Vagina (tissue), 2 donors: ENCODE data around the gene SLC36A2. TPM values are rescaled to one million over a fixed set of nuclear protein-coding genes. Genes with fewer than 3 reads are reported as not detected.

Experiments
- DNase-seq, 2 donors: peaks; one replicate each; pipeline ENCODE4 v3.0.0-alpha.2; 2017; ENCODE audit errors: extremely low spot score in 2 of 2
- H3K27ac ChIP-seq: fragments of 200-600 bp; sonication (generic); one replicate; pipeline ENCODE4 v1.5.1; 2019
- H3K27me3 ChIP-seq: fragments of 200-600 bp; sonication (generic); one replicate; pipeline ENCODE4 v1.5.1; 2019
- H3K36me3 ChIP-seq, 2 donors: fragments of 200-600 bp; sonication (generic); one replicate each; pipeline ENCODE4 v1.5.1; 2017 to 2019
- H3K4me1 ChIP-seq: fragments of 200-600 bp; sonication (generic); one replicate; pipeline ENCODE4 v1.5.1; 2019
- H3K4me3 ChIP-seq, 2 donors: fragments of 200-600 bp; sonication (generic); 1 replicate in 1 of 2; 2 replicates in 1 of 2; pipeline ENCODE4 v1.5.1; 2016 to 2019
- H3K9me3 ChIP-seq: fragments of 200-600 bp; sonication (generic); one replicate; pipeline ENCODE4 v1.5.1; 2019
- CTCF ChIP-seq, 3 experiments: fragments of 450-650 bp in 2 of 3; fragments of 200-600 bp in 1 of 3; sonication (generic) in 1 of 3; IDR thresholded peaks; one replicate each; pipeline ENCODE4 v1.5.1; 2017 to 2019; ENCODE audit warnings: antibody characterized with exemption in 3 of 3, mild to moderate bottlenecking in 2 of 3, moderate library complexity in 2 of 3
- POLR2A ChIP-seq, 2 donors: fragments of 450-650 bp; IDR thresholded peaks; one replicate each; pipeline ENCODE4 v1.6.1; 2017; ENCODE audit warnings: antibody characterized with exemption in 2 of 2, mild to moderate bottlenecking in 2 of 2, moderate library complexity in 2 of 2
- POLR2AphosphoS5 ChIP-seq, 2 donors: sonication (generic); formaldehyde crosslinking; IDR thresholded peaks; one replicate each; pipeline ENCODE4 v1.9.0; 2017; ENCODE audit warnings: antibody characterized with exemption in 2 of 2, mild to moderate bottlenecking in 2 of 2, low read depth in 1 of 2; ENCODE audit not compliant: insufficient read depth in 1 of 2
- intact Hi-C: fragments of 100-400 bp; cut with DNase I; formaldehyde crosslinking; loops from one replicate; pipeline ENCODE4 v1.15.1; 2023
- total RNA-seq: library from RNA; depleted of rRNA; stranded (reverse); fragments of >200 nt; gene quantifications from one replicate; pipeline ENCODE4 v1.2.3, GENCODE V29; 2016

SLC36A2 gene
- total RNA-seq: not detected

DNA sequence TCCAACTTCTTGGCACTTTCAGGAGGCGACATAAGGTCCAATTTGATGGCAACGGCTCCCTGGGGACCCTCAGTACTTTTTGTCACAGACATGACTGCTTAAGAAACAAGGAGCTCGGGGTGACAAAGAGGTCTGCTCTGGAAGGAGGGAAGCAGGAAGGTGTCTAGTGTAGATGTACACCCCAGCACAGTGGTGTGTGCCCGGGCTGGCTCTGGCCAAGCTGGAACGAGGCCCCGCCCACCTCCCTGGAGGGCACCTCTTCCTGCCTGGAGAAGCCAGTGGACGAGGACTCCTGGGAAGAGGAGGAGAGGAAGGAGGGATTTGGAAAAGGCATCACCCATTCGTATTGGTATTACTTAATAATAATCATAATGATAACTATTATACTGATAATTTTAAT, at the start of gene SLC36A2:
TSS of gene SLC36A2 (minus strand) at position 191 of the 400 bp plus-strand sequence. CDS start at position 92, 99 bp downstream.
- Histone ChIP-seq H3K4me1 (no peaks in the 10 kb centered on the region), H3K27ac (no peak within 1 kb of the TSS), H3K27me3 (no peaks in the 10 kb centered on the region), H3K9me3 (no peaks in the 10 kb centered on the region), H3K36me3 (no peaks in the 10 kb centered on the region), H3K4me3 (no peak within 1 kb of the TSS)
- DNase-seq: no peak
- TF ChIP-seq CTCF (IDR thresholded peaks at IDR 0.05) (no peak), POLR2AphosphoS5 (IDR thresholded peaks at IDR 0.05; ENCODE audit: insufficient read depth in 1 of 2, low read depth in 1 of 2) (no peak), POLR2A (IDR thresholded peaks at IDR 0.05) (no peak)
- intact Hi-C loops: no loop called here

GRCh38 chr5:151388960-151389359, 41.6 kb upstream of the SLC36A2 start:
- intact Hi-C loops: no loop called here
- TF ChIP-seq CTCF (IDR thresholded peaks at IDR 0.05) (no peak), POLR2A (IDR thresholded peaks at IDR 0.05) (no peak)
- H3K4me1 ChIP-seq: no peaks in the 10 kb centered on the region
- no peaks in the 10 kb centered on the region for H3K36me3 ChIP-seq
- no peak overlapping the region for H3K27ac ChIP-seq
- H3K4me3 ChIP-seq: no peak overlapping the region
- no peaks in the 10 kb centered on the region for H3K9me3 ChIP-seq
- H3K27me3 ChIP-seq: no peaks in the 10 kb centered on the region
- no peak for DNase-seq

DNA sequence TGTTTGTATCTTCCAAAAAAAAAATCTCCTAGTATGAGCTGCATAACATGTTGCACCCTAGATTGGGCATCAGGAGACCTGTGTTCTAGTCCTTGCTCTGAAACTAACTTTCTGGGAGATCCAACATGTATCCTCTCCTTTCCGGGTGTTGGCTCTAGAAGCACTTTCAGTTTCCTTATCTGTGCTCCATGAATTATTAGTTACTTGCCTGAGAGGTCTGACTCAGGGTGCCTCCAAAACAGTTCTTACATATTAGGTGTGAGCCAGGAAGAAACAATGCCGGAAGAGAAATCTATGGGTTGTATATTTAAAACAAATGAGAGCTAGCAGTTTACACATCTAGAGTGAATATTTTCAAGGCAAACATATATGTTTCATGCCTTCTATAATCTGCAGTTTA, 36.7 kb upstream of the SLC36A2 start:
- intact Hi-C loops: no loop called here
- Histone ChIP-seq H3K4me3 (no peak overlapping the region), H3K27me3 (no peaks in the 10 kb centered on the region), H3K9me3 (no peaks in the 10 kb centered on the region), H3K4me1 (no peaks in the 10 kb centered on the region), H3K36me3 (no peaks in the 10 kb centered on the region), H3K27ac (no peak overlapping the region)
- DNase-seq: no peak
- TF ChIP-seq CTCF (IDR thresholded peaks at IDR 0.05): no peak
- no peak for TF ChIP-seq POLR2A (IDR thresholded peaks at IDR 0.05)
- no peak for TF ChIP-seq POLR2AphosphoS5 (IDR thresholded peaks at IDR 0.05; ENCODE audit: insufficient read depth in 1 of 2, low read depth in 1 of 2)

DNA sequence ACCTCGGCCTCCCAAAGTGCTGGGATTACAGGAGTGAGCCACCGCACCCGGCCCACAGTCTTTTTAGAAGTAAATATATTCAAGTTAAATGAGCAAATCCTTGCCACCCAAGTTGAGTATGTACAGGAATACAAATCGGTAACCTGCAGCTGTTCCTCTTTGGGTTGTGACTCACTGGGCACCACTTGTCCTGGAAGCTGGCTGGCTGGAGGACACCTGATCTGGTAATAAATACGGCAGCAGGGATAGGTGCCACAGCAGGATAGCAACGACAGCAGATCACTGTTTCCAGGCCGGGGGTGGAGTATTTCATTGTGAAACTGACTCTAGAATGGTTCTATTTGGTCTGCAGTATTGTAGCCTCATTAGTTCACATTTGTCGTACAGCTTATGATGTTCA, 35.7 kb upstream of the SLC36A2 start:
- H3K27ac ChIP-seq: no peak overlapping the region
- H3K4me3 ChIP-seq: no peak overlapping the region
- TF ChIP-seq CTCF (IDR thresholded peaks at IDR 0.05): no peak
- TF ChIP-seq POLR2A (IDR thresholded peaks at IDR 0.05): no peak
- no peak for TF ChIP-seq POLR2AphosphoS5 (IDR thresholded peaks at IDR 0.05; ENCODE audit: insufficient read depth in 1 of 2, low read depth in 1 of 2)
- no peak for DNase-seq
- H3K36me3 ChIP-seq: no peaks in the 10 kb centered on the region
- intact Hi-C loops: no loop called here
- no peaks in the 10 kb centered on the region for H3K27me3 ChIP-seq
- H3K4me1 ChIP-seq: no peaks in the 10 kb centered on the region
- H3K9me3 ChIP-seq: no peaks in the 10 kb centered on the region

DNA sequence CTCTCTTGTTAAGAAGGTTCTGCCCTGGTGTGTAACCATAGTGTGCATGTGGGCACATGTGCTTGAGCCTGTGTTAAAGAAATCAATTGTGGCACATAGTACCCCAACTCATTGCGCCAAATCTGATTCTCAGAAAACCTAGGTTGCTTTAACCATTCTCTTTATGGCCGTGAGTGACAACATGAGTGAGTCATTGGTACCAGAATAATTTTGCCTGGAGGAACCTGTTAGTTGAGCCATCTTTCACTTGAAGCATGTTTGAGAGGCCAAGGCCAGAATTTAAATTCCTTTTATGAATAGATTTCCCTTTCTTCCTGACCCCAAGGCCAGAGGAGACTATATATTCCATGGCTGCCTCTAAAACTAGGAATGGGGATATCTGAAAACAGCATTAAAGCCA, 35.2 kb upstream of the SLC36A2 start:
- DNase-seq: no peak
- Histone ChIP-seq H3K27me3 (no peaks in the 10 kb centered on the region), H3K4me1 (no peaks in the 10 kb centered on the region), H3K4me3 (no peak overlapping the region), H3K36me3 (no peaks in the 10 kb centered on the region), H3K9me3 (no peaks in the 10 kb centered on the region), H3K27ac (no peak overlapping the region)
- intact Hi-C loops: no loop called here
- no peak for TF ChIP-seq CTCF (IDR thresholded peaks at IDR 0.05)
- no peak for TF ChIP-seq POLR2A (IDR thresholded peaks at IDR 0.05)
- TF ChIP-seq POLR2AphosphoS5 (IDR thresholded peaks at IDR 0.05; ENCODE audit: insufficient read depth in 1 of 2, low read depth in 1 of 2): no peak
